ENCODE measurements around the gene MKLN1. TPM values are rescaled to one million over a fixed set of nuclear protein-coding genes. Genes with fewer than 3 reads are reported as not detected.

Gene MKLN1
- total RNA-seq, 1 experiment from 2014 or later = 48.5 TPM

DNA sequence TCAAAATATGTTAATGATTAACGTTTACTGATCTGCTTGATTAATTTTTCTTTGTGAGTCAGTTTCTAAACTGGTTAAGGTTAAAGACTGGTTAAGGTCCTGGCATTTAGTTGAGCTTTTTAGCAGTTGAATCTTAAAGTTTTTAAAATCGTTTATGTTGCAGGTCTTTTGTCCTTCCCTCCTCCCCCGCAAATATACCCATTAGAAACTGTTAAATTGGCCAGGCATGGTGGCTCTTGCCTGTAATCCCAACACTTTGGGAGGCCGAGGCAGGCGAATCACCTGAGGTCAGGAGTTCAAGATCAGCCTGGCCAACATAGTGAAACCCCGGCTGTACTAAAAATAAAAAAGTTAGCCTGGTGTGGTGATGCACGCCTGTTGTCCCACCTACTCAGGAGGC lies 127.9 kb downstream of the MKLN1 start:
- H3K9me3 ChIP-seq (ENCODE audit: control insufficient read depth in 1 of 2, insufficient read depth in 1 of 2, low read depth in 1 of 2, low read length in 2 of 2) = no peaks in the 10 kb centered on the region
- ChIA-PET RAD21 (ENCODE audit: low non-redundant PET in 1 of 2, low total read pairs in 2 of 2, uncharacterized antibody in 2 of 2, unreplicated experiment in 2 of 2) (no interaction called here), POLR2A (no interaction called here), CTCF (no interaction called here)
- H3K27ac ChIP-seq (ENCODE audit: low read depth, low read length) = no peak overlapping the region
- ATAC-seq (no peak), DNase-seq (ENCODE audit: low read depth, low spot score) (no peak)
- no peaks in the 10 kb centered on the region for H4K20me1 ChIP-seq (ENCODE audit: insufficient read depth)
- no peak overlapping the region for H3K9ac ChIP-seq (ENCODE audit: low read length)
- H3K27me3 ChIP-seq (ENCODE audit: insufficient read depth, low read length) = no peaks in the 10 kb centered on the region
- H3K9me2 ChIP-seq (ENCODE audit: insufficient read depth) = 0 out of 2 replicates have a peak, but pooled peaks cover 3% of the 10 kb centered on the region
- H3K79me2 ChIP-seq (ENCODE audit: insufficient read depth, low read length) = 0 out of 2 replicates have a peak, but pooled peaks cover 4% of the 10 kb centered on the region
- peak overlapping the region; percentile 4; the same call in 1 of the 2 replicates for H3K4me2 ChIP-seq (ENCODE audit: low read length)
- H3K4me3 ChIP-seq (replicated peaks in 1 of 2; ENCODE audit: low read depth in 1 of 2, low read length in 2 of 2) = no peak overlapping the region
- intact Hi-C loops (cut with micrococcal nuclease) = no loop called here
- no TSS peak for BruUV-seq (replicated peaks)
- TF ChIP-seq, protein P1, sequence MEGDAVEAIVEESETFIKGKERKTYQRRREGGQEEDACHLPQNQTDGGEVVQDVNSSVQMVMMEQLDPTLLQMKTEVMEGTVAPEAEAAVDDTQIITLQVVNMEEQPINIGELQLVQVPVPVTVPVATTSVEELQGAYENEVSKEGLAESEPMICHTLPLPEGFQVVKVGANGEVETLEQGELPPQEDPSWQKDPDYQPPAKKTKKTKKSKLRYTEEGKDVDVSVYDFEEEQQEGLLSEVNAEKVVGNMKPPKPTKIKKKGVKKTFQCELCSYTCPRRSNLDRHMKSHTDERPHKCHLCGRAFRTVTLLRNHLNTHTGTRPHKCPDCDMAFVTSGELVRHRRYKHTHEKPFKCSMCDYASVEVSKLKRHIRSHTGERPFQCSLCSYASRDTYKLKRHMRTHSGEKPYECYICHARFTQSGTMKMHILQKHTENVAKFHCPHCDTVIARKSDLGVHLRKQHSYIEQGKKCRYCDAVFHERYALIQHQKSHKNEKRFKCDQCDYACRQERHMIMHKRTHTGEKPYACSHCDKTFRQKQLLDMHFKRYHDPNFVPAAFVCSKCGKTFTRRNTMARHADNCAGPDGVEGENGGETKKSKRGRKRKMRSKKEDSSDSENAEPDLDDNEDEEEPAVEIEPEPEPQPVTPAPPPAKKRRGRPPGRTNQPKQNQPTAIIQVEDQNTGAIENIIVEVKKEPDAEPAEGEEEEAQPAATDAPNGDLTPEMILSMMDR (IDR thresholded peaks at IDR 0.05 in 2 of 3, conservative IDR thresholded peaks at IDR 0.05 in 1 of 3; ENCODE audit: borderline replicate concordance in 1 of 3, insufficient read depth in 1 of 3, low read depth in 2 of 3, low read length in 2 of 3) = no peak
- TF ChIP-seq FOSL1 (IDR thresholded peaks at IDR 0.05; ENCODE audit: low read depth) = no peak
- no peak for TF ChIP-seq POLR2A (IDR thresholded peaks at IDR 0.05; ENCODE audit: borderline replicate concordance, extremely low read depth, insufficient read depth, insufficient read length)
- TF ChIP-seq YY1 (IDR thresholded peaks at IDR 0.05; ENCODE audit: extremely low read depth, insufficient replicate concordance, low read depth, low read length) = no peak
- TF ChIP-seq POLR2AphosphoS5 (IDR thresholded peaks at IDR 0.05; ENCODE audit: low read depth, low read length) = no peak
- no peak for TF ChIP-seq ELF1 (IDR thresholded peaks at IDR 0.05; ENCODE audit: borderline replicate concordance, low read depth)
- no peak for TF ChIP-seq SIN3A (IDR thresholded peaks at IDR 0.05; ENCODE audit: low read depth)
- TF ChIP-seq ZNF274 (IDR thresholded peaks at IDR 0.05; ENCODE audit: low read depth, low read length) = no peak
- TF ChIP-seq, protein P2, sequence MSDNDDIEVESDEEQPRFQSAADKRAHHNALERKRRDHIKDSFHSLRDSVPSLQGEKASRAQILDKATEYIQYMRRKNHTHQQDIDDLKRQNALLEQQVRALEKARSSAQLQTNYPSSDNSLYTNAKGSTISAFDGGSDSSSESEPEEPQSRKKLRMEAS (IDR thresholded peaks at IDR 0.05) = no peak
- TF ChIP-seq, protein P3, sequence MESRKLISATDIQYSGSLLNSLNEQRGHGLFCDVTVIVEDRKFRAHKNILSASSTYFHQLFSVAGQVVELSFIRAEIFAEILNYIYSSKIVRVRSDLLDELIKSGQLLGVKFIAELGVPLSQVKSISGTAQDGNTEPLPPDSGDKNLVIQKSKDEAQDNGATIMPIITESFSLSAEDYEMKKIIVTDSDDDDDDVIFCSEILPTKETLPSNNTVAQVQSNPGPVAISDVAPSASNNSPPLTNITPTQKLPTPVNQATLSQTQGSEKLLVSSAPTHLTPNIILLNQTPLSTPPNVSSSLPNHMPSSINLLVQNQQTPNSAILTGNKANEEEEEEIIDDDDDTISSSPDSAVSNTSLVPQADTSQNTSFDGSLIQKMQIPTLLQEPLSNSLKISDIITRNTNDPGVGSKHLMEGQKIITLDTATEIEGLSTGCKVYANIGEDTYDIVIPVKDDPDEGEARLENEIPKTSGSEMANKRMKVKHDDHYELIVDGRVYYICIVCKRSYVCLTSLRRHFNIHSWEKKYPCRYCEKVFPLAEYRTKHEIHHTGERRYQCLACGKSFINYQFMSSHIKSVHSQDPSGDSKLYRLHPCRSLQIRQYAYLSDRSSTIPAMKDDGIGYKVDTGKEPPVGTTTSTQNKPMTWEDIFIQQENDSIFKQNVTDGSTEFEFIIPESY (IDR thresholded peaks at IDR 0.05; ENCODE audit: extremely low read depth, insufficient replicate concordance, low read length) = no peak
- TF ChIP-seq SP1 (IDR thresholded peaks at IDR 0.05; ENCODE audit: low read depth) = no peak
- TF ChIP-seq RAD21 (IDR thresholded peaks at IDR 0.05; ENCODE audit: low read depth) = no peak
- no peak for TF ChIP-seq TCF7L2 (IDR thresholded peaks at IDR 0.05; ENCODE audit: borderline replicate concordance, extremely low read depth, insufficient read depth, insufficient read length)
- TF ChIP-seq ZFX (IDR thresholded peaks at IDR 0.05) = no peak
- TF ChIP-seq, protein P4, sequence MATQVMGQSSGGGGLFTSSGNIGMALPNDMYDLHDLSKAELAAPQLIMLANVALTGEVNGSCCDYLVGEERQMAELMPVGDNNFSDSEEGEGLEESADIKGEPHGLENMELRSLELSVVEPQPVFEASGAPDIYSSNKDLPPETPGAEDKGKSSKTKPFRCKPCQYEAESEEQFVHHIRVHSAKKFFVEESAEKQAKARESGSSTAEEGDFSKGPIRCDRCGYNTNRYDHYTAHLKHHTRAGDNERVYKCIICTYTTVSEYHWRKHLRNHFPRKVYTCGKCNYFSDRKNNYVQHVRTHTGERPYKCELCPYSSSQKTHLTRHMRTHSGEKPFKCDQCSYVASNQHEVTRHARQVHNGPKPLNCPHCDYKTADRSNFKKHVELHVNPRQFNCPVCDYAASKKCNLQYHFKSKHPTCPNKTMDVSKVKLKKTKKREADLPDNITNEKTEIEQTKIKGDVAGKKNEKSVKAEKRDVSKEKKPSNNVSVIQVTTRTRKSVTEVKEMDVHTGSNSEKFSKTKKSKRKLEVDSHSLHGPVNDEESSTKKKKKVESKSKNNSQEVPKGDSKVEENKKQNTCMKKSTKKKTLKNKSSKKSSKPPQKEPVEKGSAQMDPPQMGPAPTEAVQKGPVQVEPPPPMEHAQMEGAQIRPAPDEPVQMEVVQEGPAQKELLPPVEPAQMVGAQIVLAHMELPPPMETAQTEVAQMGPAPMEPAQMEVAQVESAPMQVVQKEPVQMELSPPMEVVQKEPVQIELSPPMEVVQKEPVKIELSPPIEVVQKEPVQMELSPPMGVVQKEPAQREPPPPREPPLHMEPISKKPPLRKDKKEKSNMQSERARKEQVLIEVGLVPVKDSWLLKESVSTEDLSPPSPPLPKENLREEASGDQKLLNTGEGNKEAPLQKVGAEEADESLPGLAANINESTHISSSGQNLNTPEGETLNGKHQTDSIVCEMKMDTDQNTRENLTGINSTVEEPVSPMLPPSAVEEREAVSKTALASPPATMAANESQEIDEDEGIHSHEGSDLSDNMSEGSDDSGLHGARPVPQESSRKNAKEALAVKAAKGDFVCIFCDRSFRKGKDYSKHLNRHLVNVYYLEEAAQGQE (IDR thresholded peaks at IDR 0.05; ENCODE audit: low read depth) = no peak
- no peak for TF ChIP-seq JUND (IDR thresholded peaks at IDR 0.05)
- no peak overlapping the region for H2AFZ ChIP-seq (ENCODE audit: low read depth, low read length, poor library complexity, severe bottlenecking)
- H3K4me1 ChIP-seq (ENCODE audit: control insufficient read depth in 1 of 2, insufficient read depth in 2 of 2, low read length in 2 of 2) = peaks cover 7 to 28% of the 10 kb centered on the region in 2 experiments
- no peaks in the 10 kb centered on the region; a peak in 1 of 4 replicates for H3K36me3 ChIP-seq (ENCODE audit: control insufficient read depth in 1 of 2, insufficient read depth in 2 of 2, low read length in 2 of 2)

Measured in HCT116 (cell line).